SK-N-SH (cell line): ENCODE measurements around the gene TSC2.

Experiments
- CHD2 ChIP-seq: fragments of 150-350 bp; IDR thresholded peaks from 2 replicates; pipeline ENCODE4 v1.6.1; 2018; ENCODE audit warnings: low read length; ENCODE audit not compliant: partially characterized antibody
- CTCF ChIP-seq: fragments of 200-600 bp; sonication (generic); IDR thresholded peaks from 2 replicates; pipeline ENCODE4 v1.6.1; 2017; ENCODE audit warnings: antibody characterized with exemption, mild to moderate bottlenecking, moderate library complexity
- EP300 ChIP-seq, 2 experiments: IDR thresholded peaks; 2 replicates each; pipeline versions ENCODE4 v1.4.0 to v1.6.1; 2012; ENCODE audit warnings: borderline replicate concordance in 1 of 2, low read depth in 1 of 2, low read length in 1 of 2
- MAX ChIP-seq: IDR thresholded peaks from 2 replicates; pipeline ENCODE4 v1.4.0; 2012; ENCODE audit warnings: low read depth
- NRF1 ChIP-seq: IDR thresholded peaks from 2 replicates; pipeline ENCODE4 v1.6.1; 2012; ENCODE audit warnings: low read depth, mild to moderate bottlenecking, low read length
- POLR2AphosphoS5 ChIP-seq: IDR thresholded peaks from 2 replicates; pipeline ENCODE4 v1.6.1; 2012; ENCODE audit warnings: low read depth, low read length
- REST ChIP-seq: IDR thresholded peaks from 2 replicates; pipeline ENCODE4 v1.6.1; 2012; ENCODE audit warnings: mild to moderate bottlenecking, low read depth, low read length, moderate library complexity
- TAF1 ChIP-seq: IDR thresholded peaks from 2 replicates; pipeline ENCODE4 v1.6.1; 2012; ENCODE audit warnings: low read depth, mild to moderate bottlenecking, low read length, moderate library complexity, borderline replicate concordance
- TCF12 ChIP-seq: IDR thresholded peaks from 2 replicates; pipeline ENCODE4 v1.4.0; 2012
- YY1 ChIP-seq: IDR thresholded peaks from 2 replicates; pipeline ENCODE4 v1.4.0; 2012; ENCODE audit warnings: low read depth, mild to moderate bottlenecking

DNA sequence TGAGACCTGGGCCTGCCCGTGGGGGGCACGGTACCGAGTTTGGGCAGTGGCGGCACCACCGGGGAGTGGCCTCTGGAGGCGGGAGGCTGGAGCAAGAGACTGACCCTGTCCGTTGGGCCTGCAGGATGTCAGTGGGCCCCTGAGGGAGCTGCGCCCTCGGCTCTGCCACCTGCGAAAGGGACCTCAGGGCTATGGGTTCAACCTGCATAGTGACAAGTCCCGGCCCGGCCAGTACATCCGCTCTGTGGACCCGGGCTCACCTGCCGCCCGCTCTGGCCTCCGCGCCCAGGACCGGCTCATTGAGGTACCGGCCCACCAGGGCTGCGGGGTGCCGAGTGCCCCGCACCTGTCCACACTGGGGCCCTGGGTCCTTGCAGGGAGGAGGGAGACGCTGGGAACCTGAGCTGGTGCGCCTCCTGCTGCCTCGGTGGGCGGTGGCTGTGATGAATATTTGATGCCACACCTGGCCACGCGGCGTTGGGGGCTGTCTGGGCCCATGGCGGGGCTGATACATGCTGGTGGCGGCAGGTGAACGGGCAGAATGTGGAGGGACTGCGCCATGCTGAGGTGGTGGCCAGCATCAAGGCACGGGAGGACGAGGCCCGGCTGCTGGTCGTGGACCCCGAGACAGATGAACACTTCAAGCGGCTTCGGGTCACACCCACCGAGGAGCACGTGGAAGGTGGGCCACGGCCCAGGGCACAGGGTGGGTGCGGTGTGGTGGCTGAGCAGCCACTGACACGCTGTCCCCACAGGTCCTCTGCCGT, 11.4 kb upstream of the TSC2 start:
- TF ChIP-seq CTCF (no peak), CHD2 (no peak), REST (no peak), YY1 (no peak), TAF1 (no peak), POLR2AphosphoS5 (no peak), NRF1 (no peak), TCF12 (no peak), EP300 (IDR thresholded peaks at IDR 0.05; ENCODE audit: borderline replicate concordance in 1 of 2, low read depth in 1 of 2, low read length in 1 of 2) (no peak), MAX (no peak)
